Neural progenitor cell (in vitro differentiated cells): ENCODE results near the gene STK32A.

Experiments used
- CTCF ChIP-seq: fragments of 200-600 bp; sonication (generic); IDR thresholded peaks from 2 replicates; pipeline ENCODE4 v1.5.1; 2017; ENCODE audit warnings: antibody characterized with exemption, mild to moderate bottlenecking
- EZH2 ChIP-seq: fragments of 200-600 bp; sonication (generic); IDR thresholded peaks from 2 replicates; pipeline ENCODE4 v1.6.1; 2017; ENCODE audit warnings: antibody characterized with exemption, mild to moderate bottlenecking, moderate library complexity
- EZH2phosphoT487 ChIP-seq: fragments of 200-600 bp; sonication (generic); IDR thresholded peaks from 2 replicates; pipeline ENCODE4 v1.6.1; 2017; ENCODE audit warnings: antibody characterized with exemption

- TF ChIP-seq CTCF = no peak
- TF ChIP-seq EZH2 = no peak
- no peak for TF ChIP-seq EZH2phosphoT487
These were observed 201.8 kb downstream of the STK32A start for GRCh38 chr5:147436596-147436995.
